Testis (tissue), 3 donors: ENCODE measurements around the gene SEPTIN5. TPM values are rescaled to one million over a fixed set of nuclear protein-coding genes. Genes with fewer than 3 reads are reported as not detected.

Experiments
- DNase-seq: peaks from one replicate; pipeline ENCODE4 v3.0.0-alpha.2; 2019
- H3K27ac ChIP-seq, 2 donors: fragments of 200-600 bp; sonication (generic); one replicate each; pipeline ENCODE4 v1.5.1; 2019
- H3K27me3 ChIP-seq: fragments of 200-600 bp; sonication (generic); one replicate; pipeline ENCODE4 v1.5.1; 2019
- H3K36me3 ChIP-seq: fragments of 200-600 bp; sonication (generic); one replicate; pipeline ENCODE4 v1.5.1; 2017; ENCODE audit warnings: low read depth; ENCODE audit errors: missing control alignments
- H3K4me1 ChIP-seq: fragments of 200-600 bp; sonication (generic); one replicate; pipeline ENCODE4 v1.5.1; 2019
- H3K4me3 ChIP-seq, 2 donors: fragments of 200-600 bp; sonication (generic); one replicate each; pipeline ENCODE4 v1.5.1; 2017 to 2019
- H3K9me3 ChIP-seq: fragments of 200-600 bp; sonication (generic); one replicate; pipeline ENCODE4 v1.5.1; 2017
- CTCF ChIP-seq, 3 experiments: fragments of 450-650 bp in 2 of 3; fragments of 200-600 bp in 1 of 3; sonication (generic) in 1 of 3; IDR thresholded peaks; one replicate each; pipeline ENCODE4 v1.5.1; 2016 to 2019; ENCODE audit warnings: antibody characterized with exemption in 3 of 3, mild to moderate bottlenecking in 2 of 3, moderate library complexity in 1 of 3
- POLR2A ChIP-seq: fragments of 450-650 bp; IDR thresholded peaks from one replicate; pipeline ENCODE4 v1.6.1; 2017; ENCODE audit warnings: antibody characterized with exemption, mild to moderate bottlenecking, moderate library complexity
- WGBS, 2 donors: methylation state at CpG; one replicate each; pipeline ENCODE4 v1.1.5; 2018; 5-methylcytosine and 5-hydroxymethylcytosine counted together
- intact Hi-C: fragments of 100-400 bp; cut with DNase I; formaldehyde crosslinking; loops from one replicate; pipeline ENCODE4 v1.15.1; 2023; ENCODE audit warnings: low total_unique reads
- polyA plus RNA-seq: library from polyadenylated mRNA; stranded (reverse); fragments of 350-450 nt; fragmentation: Illumina TruSeq; extraction: RNeasy Lipid Tissue Mini Kit (QIAGEN cat#74804); gene quantifications from one replicate; pipeline ENCODE4 v1.2.3, GENCODE V29; 2014; ENCODE audit warnings: low read depth, low replicate concordance; ENCODE audit not compliant: insufficient read depth
- total RNA-seq, 2 donors: library from RNA; depleted of rRNA; stranded (reverse); fragments of >200 nt; gene quantifications; one replicate each; pipeline ENCODE4 v1.2.3, GENCODE V29; 2016

Gene SEPTIN5
- total and polyA plus RNA-seq, 3 donors from 2014 or later = 33.9 to 89.3 (median 68.9) TPM

GRCh38 chr22:19734163-19734562 is 19.9 kb downstream of the SEPTIN5 start:
- no peaks in the 10 kb centered on the region for H3K36me3 ChIP-seq
- no peaks in the 10 kb centered on the region for H3K9me3 ChIP-seq
- WGBS, 2 donors = 87 to 94% methylated on average over 7 of the region's 7 CpGs
- H3K4me1 ChIP-seq = no peaks in the 10 kb centered on the region
- TF ChIP-seq POLR2A (no peak), CTCF (IDR thresholded peaks at IDR 0.05) (no peak)
- no peak overlapping the region for H3K27ac ChIP-seq
- intact Hi-C loops = loop anchor here (5.0 kb wide), 1 partner anchor 178 kb away; no protein-coding TSS in a partner anchor
- H3K4me3 ChIP-seq = no peak overlapping the region
- DNase-seq = no peak
- no peaks in the 10 kb centered on the region for H3K27me3 ChIP-seq

- WGBS, 2 donors = 88 to 100% methylated on average over 3 to 5 of the region's 5 CpGs
- intact Hi-C loops = loop anchor here (5.0 kb wide), 1 partner anchor 177 kb away; no protein-coding TSS in a partner anchor
- no peaks in the 10 kb centered on the region for H3K9me3 ChIP-seq
- no peak for DNase-seq
- H3K27ac ChIP-seq = no peak overlapping the region
- H3K4me1 ChIP-seq = no peaks in the 10 kb centered on the region
- H3K4me3 ChIP-seq = no peak overlapping the region
- no peaks in the 10 kb centered on the region for H3K36me3 ChIP-seq
- TF ChIP-seq CTCF (IDR thresholded peaks at IDR 0.05) (no peak), POLR2A (no peak)
- H3K27me3 ChIP-seq = no peaks in the 10 kb centered on the region
These were observed 20.6 kb downstream of the SEPTIN5 start for GRCh38 chr22:19734837-19735382.

GRCh38 chr22:19735665-19736510 is 21.6 kb downstream of the SEPTIN5 start:
- H3K27ac ChIP-seq = no peak overlapping the region
- no peaks in the 10 kb centered on the region for H3K9me3 ChIP-seq
- DNase-seq = no peak
- TF ChIP-seq CTCF (IDR thresholded peaks at IDR 0.05) = no peak
- no peak for TF ChIP-seq POLR2A
- intact Hi-C loops = no loop called here
- H3K27me3 ChIP-seq = no peaks in the 10 kb centered on the region
- 85 to 88% methylated on average over 16 to 21 of the region's 21 CpGs for WGBS, 2 donors
- H3K4me3 ChIP-seq = no peak overlapping the region
- H3K36me3 ChIP-seq = no peaks in the 10 kb centered on the region
- H3K4me1 ChIP-seq = no peaks in the 10 kb centered on the region

- TF ChIP-seq POLR2A (no peak), CTCF (IDR thresholded peaks at IDR 0.05) (no peak)
- Histone ChIP-seq H3K27ac (no peak overlapping the region), H3K4me3 (no peak overlapping the region), H3K9me3 (no peaks in the 10 kb centered on the region), H3K27me3 (no peaks in the 10 kb centered on the region), H3K4me1 (no peaks in the 10 kb centered on the region), H3K36me3 (no peaks in the 10 kb centered on the region)
- 80 to 85% methylated on average over 5 to 17 of the region's 17 CpGs for WGBS, 2 donors
- intact Hi-C loops = no loop called here
- DNase-seq = no peak
These were observed 23.8 kb downstream of the SEPTIN5 start for GRCh38 chr22:19737846-19738663.
